HK-2 (cell line): ENCODE data around the gene MCM9.

ENCODE experiments used
- DNase-seq: peaks from one replicate; pipeline ENCODE4 v3.0.0-alpha.2; 2018; ENCODE audit not compliant: unreplicated experiment

The MCM9 gene

DNA sequence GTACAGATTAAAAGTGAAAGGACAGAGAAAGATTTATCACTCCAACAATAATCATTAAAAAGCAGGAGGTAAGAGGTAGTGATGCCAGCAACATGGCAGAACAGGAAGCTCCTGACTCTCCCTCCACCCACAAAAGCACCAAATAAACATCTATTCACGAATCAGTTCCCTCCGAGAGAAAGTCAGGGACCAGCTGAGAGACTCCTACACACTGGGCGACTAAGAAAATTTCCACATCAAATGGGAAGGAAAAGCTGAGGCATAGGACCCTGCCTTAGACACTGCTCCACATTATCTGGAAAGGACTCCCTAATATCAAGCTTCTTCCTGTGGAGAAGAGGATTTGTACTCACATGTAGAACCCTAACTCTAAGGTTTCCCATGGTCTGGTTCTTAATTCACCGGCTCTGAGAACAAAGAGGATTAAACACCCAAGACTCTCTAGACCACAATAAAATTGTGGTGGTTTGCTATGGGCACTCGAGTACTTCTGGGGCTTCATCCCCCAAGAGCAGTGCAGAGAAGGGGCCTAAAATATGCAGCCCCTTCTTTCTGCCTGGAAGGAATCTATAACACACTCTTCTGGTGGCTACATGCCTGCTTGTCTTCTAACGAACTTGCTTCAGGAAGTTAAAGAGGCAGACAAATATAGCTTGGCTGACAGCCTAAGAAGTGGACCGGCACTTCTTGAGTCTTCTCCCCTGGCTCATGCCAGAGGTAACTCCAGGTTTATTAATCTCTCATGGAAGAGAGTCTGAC is 70.4 kb downstream of the MCM9 start:
- DNase-seq, result no peak

DNA sequence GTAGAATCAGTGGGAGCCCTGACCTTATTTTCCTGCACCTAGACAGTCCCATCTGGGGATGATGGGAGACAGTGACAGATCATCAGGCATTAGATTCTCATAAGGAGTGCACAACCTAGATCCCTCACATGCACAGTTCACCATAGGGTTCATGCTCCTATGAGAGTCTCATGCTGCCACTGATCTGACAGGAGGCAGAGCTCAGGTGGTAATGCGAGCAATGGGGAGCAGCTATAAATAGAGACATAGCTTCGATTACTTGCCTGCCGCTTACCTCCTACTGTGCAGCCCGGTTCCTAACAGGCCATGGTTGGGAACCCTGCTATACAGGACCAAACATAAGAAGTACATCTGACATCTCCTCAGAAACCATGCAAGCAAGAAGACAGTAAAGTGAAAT is 72.5 kb downstream of the MCM9 start:
- no peak for DNase-seq

DNA sequence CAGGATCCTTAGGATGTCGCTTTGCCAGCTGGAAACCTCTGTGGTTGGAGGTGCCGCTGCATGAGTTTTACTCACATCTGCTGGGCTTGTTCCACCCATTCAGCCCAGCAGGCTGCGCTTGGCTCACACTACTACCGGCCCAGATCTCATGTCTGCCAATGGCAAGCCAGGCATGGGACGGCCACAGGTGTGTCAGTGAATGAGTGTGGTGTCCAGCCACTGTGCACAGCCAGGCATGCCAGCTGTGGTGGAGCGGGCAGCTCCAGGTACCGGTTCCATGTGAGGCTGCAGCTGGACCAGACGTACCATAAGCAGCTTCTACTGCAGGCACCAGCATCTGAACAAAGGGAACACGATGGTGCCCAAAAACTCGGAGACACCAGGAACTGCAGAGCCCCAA is 74.1 kb downstream of the MCM9 start:
- DNase-seq, result no peak

DNA sequence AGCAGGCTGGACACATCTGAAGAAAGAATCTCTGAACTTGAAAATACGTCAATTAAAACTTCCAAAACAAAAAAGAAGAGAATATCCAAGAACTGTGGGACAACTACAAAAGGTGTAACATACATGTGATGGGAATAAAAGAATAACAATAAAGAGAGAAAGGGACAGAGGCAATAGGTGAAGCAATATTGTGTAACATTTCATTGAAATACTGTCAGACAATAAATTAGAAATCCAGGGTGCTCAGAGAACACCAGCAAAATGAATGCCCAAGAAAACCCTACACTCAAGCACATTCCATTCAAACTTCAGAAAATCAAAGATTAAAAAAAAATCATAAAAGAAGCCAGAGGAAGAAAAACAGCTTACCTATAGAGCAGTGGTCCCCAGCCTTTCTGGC is 74.6 kb downstream of the MCM9 start:
- no peak for DNase-seq

DNA sequence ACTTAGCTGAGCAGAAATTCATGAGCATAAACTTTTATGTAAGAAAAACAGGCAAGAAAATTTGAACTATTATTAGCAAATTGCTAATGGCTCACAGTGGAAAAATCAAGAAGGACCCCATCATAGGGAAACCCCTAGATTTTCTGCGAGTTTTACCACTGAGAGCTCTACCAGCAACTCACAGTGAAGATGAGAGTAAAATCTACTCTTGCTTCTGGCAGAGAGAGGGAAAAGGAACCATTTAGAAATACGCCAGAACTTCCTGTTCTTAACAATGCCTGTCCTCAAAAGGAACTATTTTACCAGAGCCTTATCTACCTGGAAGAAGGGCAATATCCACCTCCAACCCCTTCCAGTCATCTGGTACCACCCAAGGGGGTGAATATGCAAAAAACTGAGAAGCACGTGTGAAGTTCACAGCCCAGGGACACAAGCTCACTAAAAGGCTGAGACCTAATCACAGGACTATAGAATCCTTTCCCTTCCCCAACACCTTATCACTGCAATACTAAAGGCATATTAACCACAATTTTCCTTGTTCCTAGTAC is 75.4 kb downstream of the MCM9 start:
- DNase-seq, result no peak

DNA sequence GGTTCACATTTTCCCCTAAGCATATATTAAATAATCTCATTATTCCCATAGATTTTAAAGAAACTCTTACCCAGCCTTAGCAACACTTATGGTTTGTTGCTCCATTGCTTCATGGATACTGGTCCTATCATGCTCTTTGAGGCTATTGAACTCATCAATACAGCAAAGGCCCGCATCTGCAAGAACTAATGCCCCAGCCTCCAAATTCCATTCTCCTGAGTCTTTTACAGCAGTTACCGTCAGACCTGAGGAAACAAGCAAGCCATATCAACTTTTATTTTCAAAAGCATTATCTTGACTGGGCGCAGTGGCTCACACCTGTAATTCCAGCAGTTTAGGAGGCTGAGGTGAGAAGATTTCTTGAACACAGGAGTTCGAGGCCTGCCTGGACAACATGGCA is 78.7 kb downstream of the MCM9 start:
- no peak for DNase-seq

DNA sequence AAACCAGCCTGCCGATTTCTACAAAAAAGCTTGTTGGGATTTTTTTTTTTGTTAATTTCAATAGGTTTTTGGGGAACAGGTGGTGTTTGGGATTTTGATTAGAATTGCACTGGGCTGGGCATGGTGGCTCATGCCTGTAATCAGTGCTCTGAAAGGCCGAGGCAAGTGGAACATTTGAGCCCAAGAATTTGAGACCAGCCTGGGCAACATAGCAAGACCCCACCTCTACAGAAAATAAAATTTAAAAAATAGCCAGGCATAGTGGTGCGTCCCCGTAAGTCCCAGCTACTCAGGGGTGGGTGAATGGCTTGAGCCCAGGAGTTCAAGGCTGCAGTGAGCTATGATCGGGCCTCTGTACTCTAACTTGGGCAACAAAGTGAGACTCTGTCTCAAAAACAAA is 81.6 kb downstream of the MCM9 start:
- no peak for DNase-seq

DNA sequence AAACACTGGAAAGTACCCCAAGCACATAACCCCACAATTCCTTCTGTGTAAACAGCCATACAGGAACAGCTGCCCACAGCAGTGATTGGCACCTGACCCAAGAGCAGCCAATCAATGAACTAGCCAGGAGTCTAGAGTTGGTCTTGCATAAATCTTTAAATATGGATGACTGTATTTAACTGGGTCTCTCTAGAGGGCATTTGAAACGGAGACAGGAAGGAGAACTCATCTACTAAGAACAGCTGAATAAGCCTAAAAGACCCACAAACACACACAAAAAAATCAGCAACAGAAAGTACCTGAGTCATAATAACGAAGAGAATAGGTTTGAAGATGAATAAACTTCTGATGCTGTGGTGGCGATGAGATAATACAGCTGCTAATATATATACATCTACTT is 90.0 kb downstream of the MCM9 start:
- DNase-seq, result no peak

DNA sequence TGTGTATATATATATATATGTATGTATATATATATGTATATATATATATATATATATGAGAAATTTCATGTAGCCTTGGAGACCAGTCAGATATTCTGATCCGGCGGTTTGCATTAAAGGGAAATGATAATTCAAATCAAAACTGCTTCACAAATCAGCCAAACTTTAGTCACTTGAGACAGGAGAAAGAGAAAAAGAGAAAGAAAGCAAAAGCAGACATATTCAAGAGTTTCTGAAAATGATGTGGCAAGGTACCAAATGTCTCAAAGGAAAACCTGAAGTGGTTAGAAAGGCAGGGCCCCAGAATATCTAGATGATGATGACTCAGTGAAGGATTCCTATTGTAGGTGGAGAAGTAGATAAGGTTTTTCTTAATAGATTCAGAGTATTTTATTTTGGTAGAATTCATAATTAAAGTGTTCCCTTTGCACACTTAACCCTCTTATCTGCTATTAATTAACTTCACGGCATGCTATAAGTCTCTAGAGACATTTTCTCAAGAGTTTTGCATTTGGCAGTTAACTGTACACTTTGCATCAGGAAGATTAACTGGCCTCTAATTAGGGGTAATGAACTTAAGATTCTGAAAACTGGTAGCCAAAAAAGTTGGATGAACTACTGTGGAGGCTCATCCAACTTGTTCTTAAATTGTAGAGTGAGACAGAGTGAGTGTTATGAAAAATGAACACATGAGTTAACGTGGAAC is 91.1 kb downstream of the MCM9 start:
- DNase-seq, result no peak

DNA sequence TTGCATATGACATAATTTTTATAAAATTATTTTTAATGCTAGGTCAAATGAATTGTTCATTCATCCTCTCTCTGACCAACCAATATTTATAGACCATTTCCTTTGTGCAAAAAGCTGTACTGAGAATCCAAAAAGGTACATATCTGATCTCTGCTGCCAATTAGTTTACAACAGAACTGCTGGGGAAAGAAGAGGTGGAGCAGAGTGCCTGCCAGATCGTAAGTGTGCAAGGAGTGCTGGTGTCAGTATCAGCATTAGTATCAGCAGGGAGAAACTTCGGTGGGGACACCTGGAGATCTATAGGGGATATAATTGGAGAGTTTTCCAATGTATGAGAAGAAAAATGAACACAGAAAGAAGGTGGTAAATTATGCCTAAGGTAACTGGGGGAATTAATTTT is 104.3 kb downstream of the MCM9 start:
- DNase-seq, result no peak

DNA sequence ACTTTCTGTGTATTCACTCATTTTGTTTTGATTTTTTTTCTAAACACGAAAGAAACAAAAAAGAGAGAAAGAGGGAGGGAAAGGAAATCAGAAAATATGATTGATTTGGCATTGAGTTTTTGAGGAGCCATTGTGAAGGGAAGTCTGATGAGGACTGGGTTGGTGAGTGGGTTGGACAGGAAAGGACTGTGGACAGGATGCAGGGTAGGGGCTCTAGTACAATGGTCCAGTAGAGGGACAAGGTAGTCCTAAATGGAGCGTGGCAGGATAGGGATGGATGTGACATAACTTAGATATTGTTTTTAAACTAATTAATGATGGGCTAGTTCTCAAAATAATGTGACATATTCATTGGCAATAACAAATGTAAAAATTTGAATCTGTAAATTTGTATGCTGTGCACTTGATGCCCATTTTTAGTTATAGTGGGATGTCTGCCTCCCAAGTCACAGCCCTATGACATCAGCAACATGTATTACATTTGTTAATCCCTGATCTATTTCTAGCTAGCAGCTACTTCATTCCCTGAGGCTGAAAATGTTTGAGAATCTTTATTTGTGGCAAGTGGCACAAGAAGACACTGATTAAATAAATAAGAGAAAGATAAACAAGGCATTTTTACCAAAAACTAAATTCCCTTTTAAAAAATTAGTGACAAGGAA is 105.0 kb downstream of the MCM9 start:
- no peak for DNase-seq

DNA sequence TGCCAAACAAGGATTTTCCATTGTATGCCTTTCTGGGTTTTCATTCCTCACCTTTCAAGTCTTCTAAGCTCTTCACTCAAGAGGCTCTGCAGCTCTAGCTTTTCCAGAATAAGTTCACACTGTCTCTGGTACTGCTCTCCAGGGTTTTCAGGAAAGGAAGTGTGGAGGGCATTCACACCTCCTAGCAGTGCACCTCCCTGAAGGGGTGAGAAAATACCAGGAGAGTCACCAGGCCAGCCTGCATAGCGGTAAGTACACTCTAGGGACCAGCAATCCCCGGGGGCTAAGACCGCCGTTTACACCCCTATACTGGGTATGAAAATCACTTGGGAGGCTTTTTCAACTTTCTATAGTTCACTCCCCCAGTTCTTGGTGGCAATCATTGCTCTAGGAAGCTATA is 108.9 kb downstream of the MCM9 start:
- DNase-seq, result no peak

DNA sequence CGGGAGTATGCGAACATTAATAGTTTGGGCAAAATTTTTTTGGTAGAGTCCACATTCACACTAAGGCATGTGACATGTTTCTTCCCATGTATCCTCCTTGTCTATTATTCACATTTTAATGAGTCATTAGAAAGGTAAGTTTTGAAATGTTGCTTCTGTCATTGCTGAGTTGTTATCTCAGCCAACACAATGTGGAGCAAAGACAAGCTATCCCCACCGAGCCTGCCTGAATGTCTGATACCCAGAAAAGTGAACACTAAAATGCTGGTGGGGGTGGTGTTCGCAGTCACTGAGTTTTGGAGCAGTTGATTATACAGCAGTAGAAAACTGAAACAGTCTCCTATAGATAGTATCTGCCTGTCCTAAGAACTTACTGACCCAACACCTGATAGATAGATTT is 109.3 kb downstream of the MCM9 start:
- no peak for DNase-seq

DNA sequence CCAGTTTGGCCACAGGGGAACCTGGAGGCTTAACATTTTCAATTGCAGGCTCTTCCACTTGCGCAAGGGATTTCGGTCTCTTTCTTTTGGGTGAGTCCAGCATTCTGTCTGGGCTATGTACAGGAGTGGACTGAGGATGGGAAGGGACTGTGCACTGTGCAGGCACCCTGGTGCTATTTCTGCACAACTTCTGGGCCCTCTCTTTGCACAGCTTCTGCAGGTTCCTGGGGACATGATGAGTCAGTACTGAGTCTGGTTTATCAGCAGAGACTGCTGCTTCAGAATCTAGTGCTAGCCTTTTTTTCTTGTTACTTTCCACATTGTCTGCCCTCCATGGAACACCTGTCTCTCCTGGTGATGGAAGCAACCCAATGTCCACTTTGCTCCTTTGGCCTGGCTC is 119.5 kb downstream of the MCM9 start:
- DNase-seq, result no peak

DNA sequence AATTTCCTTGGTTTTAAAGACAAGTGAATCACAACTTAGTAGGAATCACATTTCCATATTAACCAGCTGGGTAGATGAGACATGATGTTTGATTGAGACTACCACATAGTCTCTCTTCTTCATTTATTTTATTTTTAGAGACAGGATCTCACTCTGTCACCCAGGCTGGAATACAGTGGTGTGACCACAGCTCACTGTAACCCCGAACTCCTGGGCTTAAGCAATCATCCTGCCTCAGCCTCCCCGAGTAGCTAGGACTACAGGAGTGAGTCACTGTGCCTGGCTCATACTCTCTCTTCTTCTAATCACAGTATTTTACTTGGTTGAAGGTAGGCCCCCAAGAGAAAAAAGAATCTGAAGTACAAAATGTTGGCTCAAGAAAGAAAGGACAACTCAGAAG is 121.2 kb downstream of the MCM9 start:
- DNase-seq, result no peak

DNA sequence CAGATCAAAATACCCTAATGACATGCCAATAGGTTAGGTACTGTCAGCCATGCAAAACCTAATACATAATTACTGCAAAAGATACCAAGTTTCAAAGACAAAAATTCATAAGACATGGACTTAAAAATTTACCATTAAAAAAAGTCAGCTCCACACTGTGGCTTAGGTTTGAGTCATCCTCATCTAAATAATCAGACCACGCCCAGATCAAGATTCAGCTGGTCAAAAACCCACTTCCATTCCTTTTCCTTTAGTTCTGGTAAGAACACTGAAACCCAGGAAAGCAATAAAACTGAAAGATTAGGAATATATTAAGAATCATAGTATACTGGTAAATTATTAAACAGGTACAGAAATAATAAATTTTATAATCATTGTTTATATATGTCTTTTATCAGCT is 122.0 kb downstream of the MCM9 start:
- DNase-seq, result no peak

DNA sequence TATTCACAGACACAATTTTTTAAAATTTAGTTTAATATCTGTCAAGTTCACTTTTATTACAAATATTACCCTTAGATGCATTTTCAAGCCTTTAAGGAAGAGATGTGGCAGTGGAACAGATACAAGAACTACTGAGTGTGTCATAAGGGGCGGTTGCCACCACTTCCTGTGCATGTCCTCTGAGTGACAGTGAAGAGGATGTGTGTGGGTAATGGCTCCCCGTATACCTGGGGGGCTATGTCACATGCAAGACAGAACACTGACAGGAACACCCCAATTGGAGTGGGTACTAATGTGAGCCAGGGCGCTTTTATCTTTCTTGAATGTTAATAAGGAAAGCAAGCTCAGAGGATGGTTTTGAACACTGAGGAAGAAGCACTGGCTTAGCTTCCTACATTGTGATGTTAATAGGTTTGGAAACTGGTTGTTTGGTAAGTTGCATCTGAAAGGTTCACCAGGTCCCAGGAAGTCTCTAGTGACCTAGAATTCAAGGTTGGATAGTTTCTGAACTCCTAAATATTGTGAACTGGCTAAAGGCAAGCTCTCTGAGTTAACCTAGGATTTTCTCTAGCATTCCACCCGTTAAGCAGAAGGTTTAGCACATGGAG is 124.4 kb downstream of the MCM9 start:
- DNase-seq, result no peak

DNA sequence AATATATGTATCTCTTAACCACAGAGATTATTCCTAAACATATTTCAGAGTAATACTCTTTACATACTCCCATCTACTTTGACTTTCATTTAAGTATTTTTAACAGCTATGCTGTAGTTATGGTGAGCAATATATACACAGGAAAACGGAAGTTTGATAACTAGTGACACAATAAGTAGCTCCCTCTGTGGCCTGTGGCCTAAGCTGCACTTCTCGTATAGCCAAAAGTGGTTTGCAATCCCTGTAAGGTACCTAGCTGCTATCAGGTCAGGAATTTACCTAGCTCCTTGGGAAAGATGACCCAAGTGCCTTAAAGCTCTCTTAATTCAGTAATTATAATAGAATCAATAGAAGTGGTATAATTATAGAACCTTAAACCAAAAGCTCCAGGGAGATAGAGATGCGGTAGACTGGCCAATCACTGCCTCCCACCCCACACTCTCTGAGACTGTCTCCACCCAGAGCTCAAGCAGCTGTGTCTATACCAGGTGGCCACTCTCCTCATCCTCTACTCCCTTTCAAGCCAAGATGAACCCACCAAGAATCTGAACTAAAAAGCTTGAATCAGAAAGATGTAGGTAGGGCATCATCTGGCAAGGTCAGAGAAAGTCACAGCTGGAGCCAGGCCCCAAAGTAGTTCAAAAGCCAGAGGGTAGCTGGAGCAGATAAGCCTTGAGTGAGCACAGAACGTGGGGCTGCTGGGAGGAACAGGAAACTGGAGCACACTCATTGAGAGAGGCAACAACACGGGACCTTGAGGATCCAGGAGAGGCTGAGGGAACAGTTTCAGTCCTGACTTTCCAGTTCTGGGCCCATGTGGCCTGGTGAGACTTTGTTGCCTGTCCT is 125.9 kb downstream of the MCM9 start:
- DNase-seq, result no peak

DNA sequence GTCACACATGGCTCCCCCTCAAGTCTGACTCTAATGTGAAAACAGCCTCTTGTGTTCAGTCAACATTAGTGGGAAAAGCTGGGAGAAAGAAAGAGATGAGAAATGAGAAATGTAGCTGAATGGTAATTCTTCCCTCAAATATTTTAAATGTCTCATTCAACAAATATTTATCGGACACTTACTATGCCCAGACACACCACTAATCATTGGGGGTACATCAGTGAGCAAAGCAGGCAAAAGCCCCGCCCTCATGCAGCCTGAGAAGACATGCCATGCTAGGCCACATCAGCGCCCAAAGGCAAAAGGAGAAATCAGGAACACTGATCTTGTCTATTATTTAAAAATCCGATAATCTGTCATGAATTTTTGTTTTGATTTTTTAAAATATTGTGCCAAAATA is 130.9 kb downstream of the MCM9 start:
- no peak for DNase-seq

DNA sequence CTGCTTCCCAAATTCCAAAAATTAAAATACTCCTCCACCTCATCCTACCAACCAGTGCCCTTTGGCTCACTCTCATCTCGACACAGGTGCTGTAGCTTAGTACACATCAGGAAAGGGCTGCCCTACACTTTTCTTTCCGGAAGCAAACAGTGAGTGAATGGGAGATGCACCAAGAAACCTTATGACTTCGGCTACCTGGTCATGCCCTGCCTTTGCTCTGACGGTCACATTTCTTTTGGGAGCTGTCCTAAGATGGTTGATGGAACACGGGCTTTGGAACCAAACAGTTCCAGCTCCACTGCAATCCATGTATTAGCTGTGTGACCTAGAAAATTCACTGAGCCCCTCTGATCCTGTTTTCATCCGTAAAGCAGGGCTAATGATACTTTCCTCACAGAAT is 133.7 kb downstream of the MCM9 start:
- no peak for DNase-seq

DNA sequence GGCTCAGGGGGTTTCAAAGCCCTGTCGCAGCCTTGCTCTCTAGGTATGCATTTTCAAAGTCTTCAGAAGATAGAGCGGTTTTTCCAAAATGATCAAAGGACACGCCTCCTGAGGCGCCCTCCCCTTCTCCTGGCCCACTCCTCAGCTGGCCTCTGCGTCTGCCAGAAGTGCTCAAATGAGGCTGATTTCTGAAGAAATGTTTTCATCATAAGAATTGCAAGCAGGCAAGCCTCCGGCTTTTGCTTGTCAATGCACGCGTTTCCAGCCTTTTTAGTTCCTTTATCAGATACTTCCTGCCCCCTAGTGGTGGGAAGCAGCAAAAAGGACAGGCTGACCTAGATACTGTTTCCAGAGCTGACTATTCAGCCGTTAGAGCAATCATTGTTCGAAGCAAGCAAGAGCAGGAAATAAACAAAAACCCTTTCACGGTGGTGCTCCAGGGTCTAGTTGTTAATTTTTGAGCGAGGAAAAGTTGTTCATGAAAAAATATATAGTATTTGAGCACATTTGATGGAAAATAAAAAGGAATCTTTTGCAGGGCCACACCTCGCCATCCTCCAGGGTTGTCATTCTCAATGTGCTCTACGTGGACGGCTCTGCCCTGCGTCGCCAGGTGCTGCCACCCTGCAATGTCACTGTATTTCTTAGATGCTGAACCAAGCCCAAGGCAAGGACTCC is 134.4 kb downstream of the MCM9 start:
- peak; percentile 66 for DNase-seq
